ENCODE measurements around the gene TFDP2.
A peak's percentile ranks its signal among the peaks of the same experiment; 100 is the strongest.
"Not testable (repeated sequence)": the region's sequence is repeated elsewhere in the genome, so short reads cannot be mapped to it uniquely, and the experiment has no call there.

Gene TFDP2

DNA sequence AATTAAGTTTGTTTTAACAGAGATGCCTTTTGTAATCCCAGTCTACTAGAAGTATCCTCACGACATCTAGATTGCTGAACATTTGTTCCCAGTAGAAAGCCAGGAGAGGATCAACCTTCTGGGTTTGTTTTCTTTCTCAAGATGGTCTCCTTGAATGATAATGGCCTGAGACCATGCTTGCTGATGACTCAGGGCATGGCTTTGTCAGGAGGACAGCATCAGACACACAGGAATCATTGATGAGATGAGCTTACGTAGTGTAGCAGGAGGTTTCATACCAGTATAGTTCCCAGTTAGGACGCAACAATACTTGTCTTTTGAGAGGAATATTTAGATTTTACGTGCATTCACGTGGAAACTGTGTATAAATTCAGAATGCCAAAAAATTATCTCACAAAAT lies 234.3 kb downstream of the TFDP2 start (continued):
- TF ChIP-seq ZNF23 (tag by site-specific recombination; IDR thresholded peaks at IDR 0.05; ENCODE audit: borderline replicate concordance) (no peak), REPIN1 (tag by site-specific recombination; IDR thresholded peaks at IDR 0.05; ENCODE audit: low read depth) (no peak)

GRCh38 chr3:141914311-141914710 lies 235.0 kb downstream of the TFDP2 start:
- no peak for TF ChIP-seq YY2 (tag by site-specific recombination; IDR thresholded peaks at IDR 0.05)
- TF ChIP-seq ZNF426 (tag by site-specific recombination; IDR thresholded peaks at IDR 0.05), result no peak
- TF ChIP-seq ZNF677 (tag by site-specific recombination; IDR thresholded peaks at IDR 0.05), result no peak
- TF ChIP-seq ZNF660 (tag by site-specific recombination; IDR thresholded peaks at IDR 0.05), result no peak
- no peak for TF ChIP-seq ZNF529 (tag by site-specific recombination; IDR thresholded peaks at IDR 0.05; ENCODE audit: insufficient replicate concordance)
- TF ChIP-seq, protein P1, sequence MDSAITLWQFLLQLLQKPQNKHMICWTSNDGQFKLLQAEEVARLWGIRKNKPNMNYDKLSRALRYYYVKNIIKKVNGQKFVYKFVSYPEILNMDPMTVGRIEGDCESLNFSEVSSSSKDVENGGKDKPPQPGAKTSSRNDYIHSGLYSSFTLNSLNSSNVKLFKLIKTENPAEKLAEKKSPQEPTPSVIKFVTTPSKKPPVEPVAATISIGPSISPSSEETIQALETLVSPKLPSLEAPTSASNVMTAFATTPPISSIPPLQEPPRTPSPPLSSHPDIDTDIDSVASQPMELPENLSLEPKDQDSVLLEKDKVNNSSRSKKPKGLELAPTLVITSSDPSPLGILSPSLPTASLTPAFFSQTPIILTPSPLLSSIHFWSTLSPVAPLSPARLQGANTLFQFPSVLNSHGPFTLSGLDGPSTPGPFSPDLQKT (IDR thresholded peaks at IDR 0.05; ENCODE audit: borderline replicate concordance, low read depth, low read length), result no peak
- TF ChIP-seq MEIS1 (CRISPR knock-in tag; IDR thresholded peaks at IDR 0.05; ENCODE audit: borderline replicate concordance), result no peak
- no peak for TF ChIP-seq GFI1B (tag by site-specific recombination; IDR thresholded peaks at IDR 0.05)
- no peak for TF ChIP-seq ZNF792 (tag by site-specific recombination; IDR thresholded peaks at IDR 0.05)
- TF ChIP-seq ZNF510 (tag by site-specific recombination; IDR thresholded peaks at IDR 0.05; ENCODE audit: insufficient replicate concordance), result no peak
- TF ChIP-seq ZXDB (tag by site-specific recombination; IDR thresholded peaks at IDR 0.05), result no peak
- H3K9me3 ChIP-seq (ENCODE audit: control insufficient read depth, insufficient read depth, low read depth, low read length), result no peaks in the 10 kb centered on the region
- H3K4me1 ChIP-seq (ENCODE audit: control insufficient read depth, insufficient read depth, low read length), result no peaks in the 10 kb centered on the region
- POLR2A ChIA-PET, result no interaction called here
- CTCF ChIA-PET, result interaction anchor here (1.8 kb wide), 1 partner anchor 176 kb away, joined by 9 read pairs; the partner anchor contains the start of gene RNF7
- no peak overlapping the region for H3K4me3 ChIP-seq (ENCODE audit: low read depth, low read length)
- H3K36me3 ChIP-seq (ENCODE audit: control insufficient read depth in 2 of 2, insufficient read depth in 1 of 2, low read length in 2 of 2), result peaks cover 4 to 81% of the 10 kb centered on the region in 2 experiments; a peak in 2 of 3 replicates
- no peak overlapping the region for H3K27ac ChIP-seq (ENCODE audit: extremely low read depth, low read depth, low read length)

GRCh38 chr3:141913150-141913811 lies 236.1 kb downstream of the TFDP2 start:
- ChIA-PET POLR2A (interaction anchor here (0.7 kb wide), 1 partner anchor 38 kb away, joined by 4 read pairs; no protein-coding TSS in a partner anchor), CTCF (interaction anchor here (0.6 to 1.8 kb wide), 22 partner anchors 9 to 910 kb away, joined by 3 to 9 read pairs (median 4); partner anchors contain the start of gene RNF7)
- no peak overlapping the region for H3K27ac ChIP-seq (ENCODE audit: extremely low read depth, low read depth, low read length)
- H3K4me1 ChIP-seq (ENCODE audit: control insufficient read depth, insufficient read depth, low read length), result no peaks in the 10 kb centered on the region
- H3K36me3 ChIP-seq (ENCODE audit: control insufficient read depth in 2 of 2, insufficient read depth in 1 of 2, low read length in 2 of 2), result peaks cover 4 to 84% of the 10 kb centered on the region in 2 experiments; a peak in 2 of 3 replicates
- H3K4me3 ChIP-seq (ENCODE audit: low read depth, low read length), result no peak overlapping the region
- no peaks in the 10 kb centered on the region for H3K9me3 ChIP-seq (ENCODE audit: control insufficient read depth, insufficient read depth, low read depth, low read length)
- TF ChIP-seq ZNF558 (tag by site-specific recombination; IDR thresholded peaks at IDR 0.05), result no peak
- TF ChIP-seq ZNF654 (tag by site-specific recombination; IDR thresholded peaks at IDR 0.05; ENCODE audit: low read depth), result peak; percentile 70
- TF ChIP-seq ZNF274 (IDR thresholded peaks at IDR 0.05; ENCODE audit: low read length), result no peak
- no peak for TF ChIP-seq ZNF274 (tag by site-specific recombination; IDR thresholded peaks at IDR 0.05; ENCODE audit: borderline replicate concordance)
- peak; percentile 66 for TF ChIP-seq SETDB1 (IDR thresholded peaks at IDR 0.05; ENCODE audit: insufficient read length, low read length)
- peak; percentile 69; the same call in 1 of the 2 replicates for TF ChIP-seq TRIM28 (IDR thresholded peaks at IDR 0.05; ENCODE audit: borderline replicate concordance, low read length)

- H3K27ac ChIP-seq (ENCODE audit: extremely low read depth, low read depth, low read length); CTCF ChIA-PET: not testable (repeated sequence)
- H3K36me3 ChIP-seq (ENCODE audit: control insufficient read depth in 2 of 2, insufficient read depth in 1 of 2, low read length in 2 of 2), result peaks cover 17 to 84% of the 10 kb centered on the region in 2 experiments
Measured at GRCh38 chr3:141909986-141910385, 239.4 kb downstream of the TFDP2 start.

More at GRCh38 chr3:141909986-141910385, 239.4 kb downstream of the TFDP2 start:
- H3K4me3 ChIP-seq (ENCODE audit: low read depth, low read length); H3K9me3 ChIP-seq (ENCODE audit: control insufficient read depth, insufficient read depth, low read depth, low read length); POLR2A ChIA-PET; H3K4me1 ChIP-seq (ENCODE audit: control insufficient read depth, insufficient read depth, low read length): not testable (repeated sequence)
- peak; percentile 48; the same call in 1 of the 2 replicates for TF ChIP-seq ZNF121 (tag by site-specific recombination; IDR thresholded peaks at IDR 0.05)
